ENCODE measurements around the gene OR5B2.

- no peak for TF ChIP-seq EZH2 (IDR thresholded peaks at IDR 0.05; ENCODE audit: borderline replicate concordance, insufficient read depth, low read depth, low read length, poor library complexity, severe bottlenecking)
- no peak for TF ChIP-seq CTCF (IDR thresholded peaks at IDR 0.05)
These were observed 23.7 kb upstream of the OR5B2 start for GRCh38 chr11:58451585-58451984.
